Activated T-cell treated with anti-CD3 and anti-CD28 coated beads for 4 hours (primary cell): ENCODE results near the gene LIPN.

Experiments used
- DNase-seq: peaks from one replicate; pipeline ENCODE4 v3.0.0-alpha.2; 2020

LIPN gene

DNA sequence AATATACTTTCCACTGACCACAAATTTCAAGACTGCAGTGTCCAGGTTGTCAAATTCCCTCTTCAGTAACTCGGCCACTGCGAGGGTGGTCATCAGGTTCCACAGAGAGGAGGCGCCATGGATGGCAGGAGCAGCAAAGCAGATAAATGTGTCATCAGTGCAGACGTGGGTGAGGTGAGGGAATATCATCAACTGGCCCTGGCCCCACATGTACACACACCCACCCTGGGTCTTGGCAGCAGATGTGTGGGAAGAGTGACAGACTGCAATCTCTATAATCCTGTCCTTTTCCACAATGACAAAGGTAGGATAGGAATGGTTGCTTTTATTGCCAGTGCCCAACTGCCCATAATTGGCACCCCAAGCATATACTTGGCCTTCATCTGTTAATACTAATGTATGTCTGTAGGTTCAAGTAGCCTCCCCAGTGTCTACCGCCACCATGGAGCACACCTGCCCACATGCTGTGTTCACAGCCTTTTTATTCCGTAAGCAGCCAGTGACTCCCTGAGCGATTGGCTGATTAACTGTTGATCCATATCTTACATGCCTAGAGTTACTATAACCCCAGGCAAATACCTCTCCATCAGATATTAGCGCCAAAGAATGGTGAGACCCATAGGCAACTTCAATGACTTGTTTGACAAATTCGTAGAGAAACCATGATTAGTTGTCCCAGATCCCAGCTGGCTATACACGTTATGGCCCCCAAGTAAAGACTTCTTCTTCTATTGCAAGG lies 26.4 kb downstream of the LIPN start:
- no peak for DNase-seq

DNA sequence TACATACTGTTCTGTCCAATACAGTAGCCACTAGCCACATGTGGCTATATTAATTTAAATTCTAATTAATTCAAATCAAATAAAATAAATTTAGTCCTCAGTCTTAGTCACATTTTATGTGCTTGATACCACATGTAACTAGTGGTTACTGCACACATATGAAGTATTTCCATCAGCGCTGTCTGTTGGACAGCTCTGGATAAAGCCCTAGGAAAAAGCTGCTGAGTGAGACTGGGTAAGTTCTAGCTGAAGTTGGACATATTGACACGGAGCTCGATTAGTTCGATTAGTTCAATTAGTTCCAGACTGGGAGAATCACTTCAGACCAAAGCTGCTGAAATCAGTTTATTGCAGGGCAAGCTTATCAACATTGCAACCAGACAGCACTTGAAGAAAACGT lies 27.6 kb downstream of the LIPN start:
- no peak for DNase-seq

DNA sequence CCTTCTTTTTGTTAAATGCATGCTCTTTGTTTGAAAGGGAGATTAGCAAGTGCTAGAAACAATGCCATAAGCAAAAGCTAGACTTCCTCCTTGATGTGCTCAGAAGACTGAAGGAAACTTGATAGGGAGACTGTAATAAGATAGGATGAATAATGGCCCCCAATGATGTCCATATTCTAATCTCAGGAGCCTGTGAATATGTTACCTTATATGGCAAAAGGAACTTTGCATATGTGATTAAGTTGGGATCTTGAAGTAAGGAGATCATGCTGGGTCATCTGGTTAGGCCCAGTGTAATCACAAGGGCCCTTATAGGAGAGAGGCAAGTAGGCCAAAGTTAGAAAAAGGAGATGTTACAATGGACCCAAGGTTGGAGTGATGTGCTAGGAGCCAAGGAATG lies 29.1 kb downstream of the LIPN start:
- DNase-seq, result no peak

DNA sequence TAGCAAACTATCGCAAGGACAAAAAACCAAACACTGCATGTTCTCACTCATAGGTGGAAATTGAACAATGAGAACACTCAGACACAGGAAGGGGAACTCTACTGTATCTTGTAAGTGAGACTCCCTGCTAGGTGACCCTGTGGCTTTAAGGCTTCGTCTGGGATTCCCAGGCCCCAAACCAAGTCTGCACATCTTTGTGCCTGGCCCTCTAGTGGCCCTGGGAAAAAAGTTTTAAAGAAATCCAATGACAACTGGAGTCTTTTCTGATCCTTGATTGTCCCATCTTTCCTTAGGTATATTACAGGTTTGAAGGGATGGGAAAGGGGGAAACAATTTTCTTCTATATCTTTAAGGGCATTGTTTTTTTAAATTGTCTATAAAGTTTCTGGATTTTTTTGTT lies 32.1 kb downstream of the LIPN start:
- no peak for DNase-seq

DNA sequence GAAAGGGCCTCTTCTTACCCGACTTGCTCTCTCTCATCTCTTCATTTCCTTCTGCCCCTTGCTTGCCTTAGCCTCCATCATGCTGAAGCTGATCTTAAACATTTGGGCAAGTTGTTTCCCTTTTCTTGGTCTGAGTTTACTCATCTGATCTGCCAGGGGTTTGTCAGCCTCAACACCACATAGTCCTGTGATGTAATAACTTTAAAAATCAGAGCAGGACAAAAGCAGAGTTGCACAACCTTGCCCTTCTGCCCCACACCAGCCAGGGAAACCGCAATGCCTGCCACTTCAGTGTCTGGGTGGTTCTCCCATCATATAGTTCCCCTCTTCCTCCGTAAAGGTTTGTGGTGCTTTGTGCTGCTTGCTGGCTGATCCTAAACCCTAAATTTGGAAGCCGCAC lies 32.8 kb downstream of the LIPN start:
- no peak for DNase-seq

DNA sequence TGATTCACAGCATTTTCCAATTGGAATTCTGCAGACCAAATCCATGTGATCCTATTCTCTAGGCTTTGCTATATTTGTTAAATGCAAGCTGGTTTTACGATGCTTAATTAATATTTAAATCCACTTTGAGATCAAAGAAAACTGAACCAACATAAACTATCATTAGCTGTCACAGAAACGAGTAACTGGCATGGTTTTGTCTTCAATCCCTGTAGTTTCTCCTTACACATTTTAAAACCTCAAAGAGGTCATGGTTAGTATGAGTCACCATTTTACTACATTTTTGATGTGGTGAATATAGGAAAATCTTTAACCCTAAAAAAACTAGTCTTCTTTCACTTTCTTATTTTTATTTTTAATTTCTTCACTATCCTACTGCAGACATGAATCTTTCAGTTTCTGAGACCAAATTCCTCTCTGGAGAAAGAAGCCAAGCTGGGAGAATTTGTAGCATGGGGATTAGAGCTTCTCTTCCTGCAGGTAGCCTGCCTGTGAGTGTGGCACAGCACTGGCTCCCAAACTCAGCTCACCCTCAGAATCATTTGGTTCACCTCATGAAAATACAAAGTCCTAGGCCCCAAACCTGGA lies 34.0 kb downstream of the LIPN start:
- DNase-seq, result no peak

DNA sequence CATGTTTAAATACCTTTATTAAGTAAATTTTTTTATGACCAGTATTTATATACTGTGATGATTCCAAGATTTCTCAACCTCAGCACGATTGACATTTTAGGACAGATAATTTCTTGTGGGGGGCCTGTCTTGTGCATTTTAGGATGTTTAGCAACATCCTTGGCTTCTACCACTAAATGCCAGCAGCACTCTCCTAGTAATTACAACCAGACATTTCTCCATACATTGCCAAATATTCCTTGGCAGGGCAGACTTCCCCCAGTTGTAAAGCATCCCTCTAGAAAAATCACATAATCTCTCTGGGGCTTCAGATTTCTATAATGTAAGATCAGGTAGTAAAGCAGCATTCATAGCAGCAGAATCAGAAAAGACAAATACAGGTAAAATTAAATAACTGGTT lies 34.9 kb downstream of the LIPN start:
- DNase-seq, result no peak

DNA sequence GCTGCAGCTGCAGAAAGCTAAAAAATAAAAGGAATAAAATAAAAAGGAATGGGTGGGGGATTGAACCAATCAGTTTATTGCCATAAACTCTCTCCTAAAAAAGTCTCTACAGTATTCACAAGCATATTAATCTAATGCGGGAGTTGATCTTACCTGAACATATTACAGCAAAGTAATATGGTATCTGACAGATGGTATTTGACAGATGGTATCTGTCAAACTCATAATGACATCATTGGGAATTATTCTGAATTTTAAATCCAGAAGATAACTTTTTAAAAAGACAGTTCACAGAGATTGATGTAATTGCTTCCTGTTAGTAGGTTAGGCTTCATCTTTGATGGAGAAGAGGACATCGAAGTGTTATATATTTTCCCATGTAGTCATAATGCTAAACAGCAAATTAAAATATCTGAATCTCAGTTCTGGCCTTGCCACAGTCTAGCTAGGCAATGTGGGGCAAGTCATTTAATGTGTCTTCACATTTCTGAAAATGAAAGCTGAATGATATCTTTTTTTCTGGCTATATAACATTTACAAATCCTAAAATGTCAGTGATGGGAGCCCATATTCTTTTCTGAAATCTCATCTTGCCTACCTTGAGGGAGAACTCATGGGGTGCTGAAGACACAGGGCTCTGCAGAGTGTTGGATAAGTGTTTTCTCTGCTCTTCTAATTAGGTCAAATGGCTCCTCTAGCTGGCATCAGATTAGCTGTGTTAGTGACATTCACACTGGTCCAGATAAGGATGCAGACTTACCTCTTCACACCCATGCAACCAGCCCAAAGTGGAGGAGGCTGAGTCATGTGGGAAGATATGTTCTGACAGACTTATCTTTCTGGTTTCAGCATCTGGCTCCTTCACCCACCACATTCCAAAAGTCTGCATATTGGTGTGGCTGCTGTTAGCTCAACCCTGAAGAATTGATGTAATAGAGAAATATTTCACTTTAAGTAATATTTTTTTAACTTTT lies 40.6 kb downstream of the LIPN start:
- DNase-seq, result no peak

DNA sequence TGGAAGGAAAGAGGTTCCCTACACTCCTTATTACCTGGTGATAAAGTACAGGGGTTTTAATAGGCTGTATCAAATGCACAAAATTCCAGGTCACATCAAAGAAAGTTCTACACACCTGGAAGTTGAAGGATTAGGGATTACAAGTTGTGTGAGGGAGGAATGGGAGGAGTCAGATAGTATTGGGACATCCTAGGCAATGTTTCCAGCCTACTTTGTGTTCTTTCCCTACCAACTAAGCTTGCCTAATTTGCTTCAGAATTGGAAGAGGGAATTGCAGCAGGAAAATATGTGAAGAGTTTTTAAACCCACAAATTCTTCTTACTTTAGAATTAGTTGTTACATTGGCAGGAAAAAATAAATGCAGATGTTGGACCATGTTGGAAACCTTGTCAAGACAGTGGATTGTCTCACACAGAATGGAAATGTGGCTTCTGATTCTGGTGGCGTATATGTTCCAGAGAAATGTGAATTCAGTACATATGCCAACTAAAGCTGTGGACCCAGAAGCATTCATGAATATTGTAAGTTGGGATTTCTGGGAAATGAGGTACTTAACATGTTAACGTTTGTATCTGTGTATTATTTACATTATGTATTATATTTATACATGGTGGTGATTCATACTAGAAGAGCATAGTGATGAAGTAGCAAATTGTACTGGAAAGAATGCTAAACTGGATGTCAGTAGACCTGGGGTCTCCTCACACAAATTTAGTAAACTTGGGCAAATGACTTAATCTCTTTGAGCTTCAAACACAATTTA lies 42.9 kb downstream of the LIPN start, which contains the start of gene LIPM:
Gene LIPM (plus strand): TSS at position 208 of the 763 bp plus-strand sequence. CDS start 167 bp downstream, at position 375.
- DNase-seq, result no peak

DNA sequence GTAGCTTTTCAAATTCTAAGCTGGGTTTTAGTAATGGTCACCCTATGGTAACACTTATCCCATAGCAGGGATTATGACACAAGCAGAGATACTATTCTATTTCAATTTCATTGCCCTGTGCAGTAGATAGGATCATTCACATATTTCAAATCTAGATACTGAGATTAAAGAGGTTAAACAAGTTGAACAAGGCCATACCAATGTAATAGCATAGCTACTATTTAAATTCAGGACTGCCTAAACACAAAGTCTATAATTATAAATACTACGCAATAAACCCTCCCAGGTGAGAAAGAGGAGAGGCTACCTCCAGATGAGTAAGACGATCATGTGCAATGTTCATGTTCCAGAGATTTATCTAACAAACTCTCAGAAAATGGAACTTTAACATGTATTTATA lies 43.8 kb downstream of the LIPN start:
- no peak for DNase-seq

DNA sequence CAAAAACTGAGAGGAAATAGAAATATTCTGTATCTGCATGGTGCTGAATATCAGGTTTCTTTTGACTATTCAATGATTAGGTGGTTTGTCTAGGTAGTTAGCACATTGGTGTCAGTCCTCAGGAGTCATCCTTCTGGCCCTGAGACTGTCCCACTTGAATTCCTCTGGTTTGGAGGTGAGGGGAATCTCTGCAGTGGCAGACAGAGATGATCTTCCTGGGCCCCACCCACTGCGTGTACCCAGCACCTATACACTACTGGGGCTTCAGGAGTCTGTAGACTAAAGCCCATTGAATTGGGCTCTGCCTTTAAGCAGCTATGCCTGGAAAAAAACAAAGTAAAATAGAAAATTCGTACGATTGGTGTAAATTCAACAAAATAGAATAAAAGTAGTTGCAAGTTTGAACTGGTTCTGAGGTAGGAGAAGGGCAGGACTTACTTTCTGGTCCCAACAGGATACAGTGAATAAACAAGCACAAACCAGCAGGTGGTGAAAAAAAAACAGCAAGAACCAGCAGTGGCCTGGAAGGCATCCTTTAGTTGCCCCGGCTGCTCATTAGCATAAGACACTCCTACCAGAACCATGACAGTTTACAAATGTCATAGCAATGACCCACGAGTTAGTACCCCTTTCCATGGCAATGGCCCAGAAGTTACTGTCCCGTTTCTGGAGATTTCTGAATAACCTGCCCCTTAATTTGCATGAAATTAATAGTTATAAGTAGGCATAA lies 44.4 kb downstream of the LIPN start:
- no peak for DNase-seq

DNA sequence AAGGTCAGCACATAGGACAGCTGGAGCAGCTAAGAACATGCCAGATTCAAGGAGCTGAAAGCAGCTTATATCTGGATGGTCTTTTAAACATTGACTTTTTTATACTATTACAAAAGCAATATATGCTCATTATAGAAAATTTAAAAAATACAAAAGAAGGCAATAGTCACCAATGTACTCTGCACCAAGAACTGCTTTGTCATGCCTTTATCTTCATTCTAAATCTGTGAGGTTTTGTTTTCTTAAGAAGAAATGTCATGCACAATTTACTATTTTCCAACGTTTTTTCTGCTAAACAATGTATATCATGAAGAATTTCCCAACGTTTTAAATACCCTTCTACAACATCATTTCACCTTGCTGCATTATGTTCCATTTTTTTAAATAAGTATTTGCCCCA lies 45.5 kb downstream of the LIPN start:
- no peak for DNase-seq

DNA sequence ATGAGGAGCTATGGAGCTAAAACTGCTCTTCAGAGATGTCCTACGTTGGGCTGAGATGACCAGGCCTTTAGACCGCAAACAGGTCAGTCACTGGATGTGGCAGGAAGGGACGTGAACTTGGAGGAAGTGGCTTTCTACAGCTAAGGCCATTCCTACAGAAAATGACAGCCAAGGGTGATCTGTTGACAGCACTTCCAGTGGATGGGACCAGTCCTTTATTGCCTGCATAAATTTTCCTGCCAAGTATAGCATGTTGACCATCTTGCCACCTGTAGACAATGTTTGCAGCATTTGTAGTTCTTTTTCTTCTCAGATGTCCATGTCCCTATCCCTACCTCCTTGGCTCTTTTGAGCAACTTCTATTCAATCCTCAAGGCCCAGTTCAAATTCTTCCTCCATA lies 46.1 kb downstream of the LIPN start:
- DNase-seq, result no peak

DNA sequence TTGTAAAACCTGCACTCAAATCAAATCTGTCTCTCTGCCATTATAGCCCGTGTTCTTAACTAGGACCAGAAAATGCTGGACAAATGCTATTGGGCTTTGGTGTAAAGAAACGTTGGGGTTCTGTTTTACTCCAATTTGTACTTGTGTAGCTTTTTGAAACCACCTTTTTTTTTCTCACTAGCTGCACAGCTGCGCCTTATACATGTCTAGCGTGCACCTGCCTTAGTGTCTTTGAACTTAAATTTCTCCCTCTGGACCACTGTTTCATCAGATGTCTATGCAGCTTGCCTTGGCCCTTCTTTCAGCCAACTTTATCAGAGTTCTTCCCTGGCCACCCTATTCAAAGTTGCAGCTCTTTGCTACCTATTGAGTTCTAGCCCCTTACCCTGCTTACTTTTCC lies 49.8 kb downstream of the LIPN start:
- no peak for DNase-seq

DNA sequence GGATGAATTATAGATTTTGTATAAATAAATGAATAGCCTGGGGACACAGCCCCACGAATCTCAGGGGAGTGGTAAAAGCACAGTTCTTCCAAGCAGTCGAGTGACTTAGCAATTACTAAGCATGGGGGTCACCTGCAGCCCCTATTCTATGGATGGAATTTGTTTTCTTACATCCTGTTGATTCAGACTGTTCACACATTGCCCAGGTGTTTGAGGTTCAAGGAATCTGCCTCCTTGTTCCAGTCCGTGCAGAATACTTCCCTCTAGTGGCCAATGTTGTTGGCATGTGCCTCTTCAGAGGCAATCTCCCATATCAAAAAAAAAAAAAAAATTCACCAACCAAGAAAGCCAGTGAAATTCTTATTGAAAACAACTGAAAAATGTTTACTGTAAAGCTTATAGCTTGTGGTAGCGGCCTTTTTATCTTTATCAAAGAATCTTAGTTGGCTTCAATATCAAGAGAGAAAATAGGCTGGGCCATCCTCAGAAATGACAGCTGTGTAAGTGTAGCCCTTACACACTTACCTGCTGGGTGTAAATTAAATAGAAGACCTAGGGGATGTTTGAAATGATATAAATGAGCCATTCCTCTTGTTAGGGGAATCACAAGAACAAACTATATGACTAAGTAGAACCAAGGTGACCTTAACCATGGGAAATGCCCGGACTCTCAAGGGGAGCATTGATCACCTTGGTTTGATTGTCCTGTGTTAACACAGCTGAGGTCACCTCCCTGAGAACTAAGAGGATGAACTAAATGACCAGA lies 50.6 kb downstream of the LIPN start:
- DNase-seq, result no peak

DNA sequence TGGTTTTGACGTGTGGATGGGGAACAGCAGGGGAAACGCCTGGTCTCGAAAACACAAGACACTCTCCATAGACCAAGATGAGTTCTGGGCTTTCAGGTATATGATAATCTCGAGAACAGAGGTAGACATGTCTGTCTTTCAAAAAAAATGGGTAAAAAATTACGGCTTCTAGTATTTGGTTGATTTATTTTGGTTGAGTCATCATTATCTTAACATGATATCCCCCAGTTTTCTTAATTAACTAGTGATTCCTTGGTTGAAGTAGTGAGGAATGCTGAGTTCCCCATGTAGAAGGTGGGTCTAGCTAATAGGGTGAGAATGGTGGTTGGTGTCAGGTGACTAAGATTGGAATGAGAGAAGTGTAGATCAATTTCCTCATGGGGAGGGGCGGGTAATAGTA lies 53.4 kb downstream of the LIPN start:
- no peak for DNase-seq

DNA sequence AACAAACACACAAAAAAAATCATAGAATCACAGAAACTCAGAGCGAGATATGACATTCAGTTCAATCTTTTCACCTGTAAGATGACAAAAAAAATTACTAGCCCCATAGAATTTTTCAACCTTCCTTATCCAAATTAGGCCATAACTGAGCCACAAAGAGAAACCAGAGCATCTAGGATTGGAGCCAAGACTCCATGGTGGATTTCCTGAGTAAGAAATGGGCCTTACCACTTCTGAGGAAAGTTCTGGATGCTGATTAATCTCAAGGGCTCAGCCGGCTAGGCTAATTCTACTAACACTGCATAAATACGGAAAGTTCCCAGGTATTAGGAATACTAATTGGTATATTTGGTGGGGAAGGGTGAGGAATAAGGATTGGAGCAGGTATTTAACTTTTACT lies 59.5 kb downstream of the LIPN start:
- no peak for DNase-seq

DNA sequence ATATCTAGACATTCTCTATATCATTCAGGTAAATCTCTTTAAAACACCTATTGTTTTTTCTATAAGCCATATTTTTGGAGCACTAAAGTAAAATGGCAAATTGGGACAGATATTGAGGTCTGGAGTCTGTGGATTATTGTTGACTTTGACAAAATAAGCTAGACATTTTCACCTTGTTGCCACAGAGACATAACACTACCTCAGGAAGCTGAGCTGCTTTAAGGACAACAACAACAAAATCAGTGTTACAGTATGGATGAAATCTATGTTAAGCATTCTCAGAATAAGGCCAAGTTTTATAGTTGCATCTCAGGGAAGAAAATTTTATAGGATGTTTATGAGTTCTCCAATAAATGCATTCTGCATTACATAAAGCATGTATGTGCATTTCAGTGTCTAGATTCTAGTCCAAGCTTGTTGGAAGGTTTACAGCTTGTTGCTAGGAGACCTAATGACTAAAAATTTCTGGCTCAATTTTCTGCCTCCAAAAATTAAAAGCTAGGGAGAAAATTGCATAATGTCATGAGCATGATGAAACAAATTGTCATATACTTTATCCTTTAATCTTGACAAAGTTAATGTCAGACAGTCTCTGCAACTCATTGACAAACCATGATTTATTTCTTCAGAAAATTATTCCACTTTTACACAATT lies 61.1 kb downstream of the LIPN start:
- DNase-seq, result no peak

DNA sequence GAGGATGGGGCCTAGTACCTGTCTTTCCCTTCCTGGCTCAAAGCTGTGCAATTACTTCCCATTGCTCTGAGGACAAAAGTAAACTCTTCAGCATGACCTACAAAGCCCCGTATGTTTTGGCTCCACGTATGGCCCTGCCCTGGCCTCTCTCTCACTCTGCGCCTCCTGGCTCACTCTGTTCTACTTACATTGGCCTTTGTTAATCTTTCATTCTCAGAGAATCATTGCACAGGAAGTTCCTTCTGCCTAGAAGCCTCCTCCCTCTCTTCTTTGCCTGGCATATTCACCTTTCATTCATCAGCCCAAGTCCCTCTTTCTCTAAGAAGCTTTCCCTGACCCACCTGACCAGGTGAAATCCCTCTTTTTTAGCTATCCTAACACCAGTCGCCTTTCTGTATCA lies 66.6 kb downstream of the LIPN start:
- no peak for DNase-seq

DNA sequence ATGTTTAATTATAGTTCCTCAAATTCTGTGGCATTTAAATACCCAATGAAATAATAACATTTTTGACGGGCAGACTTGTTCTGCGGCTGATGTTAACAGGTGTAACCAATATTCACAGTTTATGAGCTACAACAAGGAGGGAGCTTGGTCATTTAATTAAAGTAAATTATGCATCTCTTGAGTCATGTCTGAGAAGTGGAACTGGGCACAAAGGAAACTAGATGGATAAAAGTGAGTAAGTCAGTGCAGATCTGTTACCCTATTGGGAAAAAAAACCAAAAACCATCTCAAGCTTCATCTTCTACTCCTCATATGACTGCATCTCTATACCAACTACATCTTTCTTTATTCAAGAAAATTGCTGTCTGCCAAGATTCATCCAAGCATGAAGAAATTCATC lies 67.9 kb downstream of the LIPN start:
- no peak for DNase-seq

DNA sequence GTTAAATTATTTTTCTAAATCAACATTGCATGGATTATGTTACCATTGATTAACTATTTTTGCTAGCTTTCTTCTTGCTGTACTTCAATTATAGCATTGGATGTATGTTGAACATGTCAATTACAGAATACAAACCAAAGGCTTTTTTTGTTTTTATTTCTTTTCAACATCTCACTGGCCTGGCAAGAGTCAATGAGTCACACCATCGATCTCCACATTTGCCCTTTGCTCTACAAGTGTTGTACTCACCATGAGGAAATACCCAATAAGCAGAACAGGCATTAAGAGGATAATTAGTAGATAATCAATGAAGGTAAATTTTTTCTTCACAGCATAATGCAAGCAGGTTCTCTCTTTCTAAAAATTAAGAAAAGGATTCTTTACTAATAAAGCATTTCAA lies 68.5 kb downstream of the LIPN start:
- DNase-seq, result no peak
